Breast epithelium (tissue), 4 donors: ENCODE measurements around the gene SPATA17. TPM values are rescaled to one million over a fixed set of nuclear protein-coding genes. Genes with fewer than 3 reads are reported as not detected.

Experiments used
- DNase-seq, 2 donors: peaks; one replicate each; pipeline ENCODE4 v3.0.0-alpha.2; 2019; ENCODE audit warnings: low spot score in 2 of 2
- H3K27ac ChIP-seq, 2 donors: fragments of 200-600 bp; sonication (generic) in 1 of 2; one replicate each; pipeline ENCODE4 v1.5.1; 2016 to 2019; ENCODE audit warnings: mild to moderate bottlenecking in 1 of 2
- H3K27me3 ChIP-seq, 2 donors: fragments of 200-600 bp; sonication (generic) in 1 of 2; one replicate each; pipeline versions ENCODE4 v1.5.1 to v1.6.0; 2017 to 2019; ENCODE audit warnings: control low read depth in 1 of 2, mild to moderate bottlenecking in 1 of 2
- H3K36me3 ChIP-seq: fragments of 200-600 bp; one replicate; pipeline ENCODE4 v1.5.1; 2019
- H3K4me1 ChIP-seq, 2 donors: fragments of 200-600 bp; sonication (generic); one replicate each; pipeline ENCODE4 v1.5.1; 2016 to 2019; ENCODE audit warnings: control low read depth in 1 of 2
- H3K4me3 ChIP-seq, 3 donors: fragments of 200-600 bp; sonication (generic); 1 replicate in 2 of 3; 2 replicates in 1 of 3; pipeline ENCODE4 v1.5.1; 2016 to 2019; ENCODE audit warnings: mild to moderate bottlenecking in 3 of 3, moderate library complexity in 2 of 3
- H3K9me3 ChIP-seq, 2 donors: fragments of 200-600 bp; sonication (generic) in 1 of 2; one replicate each; pipeline ENCODE4 v1.5.1; 2016 to 2019; ENCODE audit warnings: control low read depth in 1 of 2
- POLR2A ChIP-seq: fragments of 450-650 bp; IDR thresholded peaks from one replicate; pipeline ENCODE4 v1.6.1; 2016; ENCODE audit warnings: antibody characterized with exemption, mild to moderate bottlenecking, moderate library complexity
- POLR2AphosphoS5 ChIP-seq, 3 donors: sonication (generic); formaldehyde crosslinking; IDR thresholded peaks; one replicate each; pipeline ENCODE4 v1.6.1; 2017; ENCODE audit warnings: antibody characterized with exemption in 3 of 3
- intact Hi-C: fragments of 100-400 bp; cut with DNase I; formaldehyde crosslinking; loops from one replicate; pipeline ENCODE4 v1.15.1; 2023; ENCODE audit warnings: low total_unique reads
- total RNA-seq, 3 donors: library from RNA; depleted of rRNA; stranded (reverse); fragments of >200 nt; gene quantifications; one replicate each; pipeline ENCODE4 v1.1.0, GENCODE V29; 2016
- TF ChIP-seq, protein P1 (sequence below), 3 donors: fragments of 450-650 bp; IDR thresholded peaks; one replicate each; pipeline ENCODE4 v1.5.1; 2016 to 2017; ENCODE audit warnings: antibody characterized with exemption in 3 of 3, mild to moderate bottlenecking in 3 of 3, moderate library complexity in 3 of 3

SPATA17 gene
- total RNA-seq, 3 donors from 2014 or later, result 0.48 to 1.3 (median 0.59) TPM

DNA sequence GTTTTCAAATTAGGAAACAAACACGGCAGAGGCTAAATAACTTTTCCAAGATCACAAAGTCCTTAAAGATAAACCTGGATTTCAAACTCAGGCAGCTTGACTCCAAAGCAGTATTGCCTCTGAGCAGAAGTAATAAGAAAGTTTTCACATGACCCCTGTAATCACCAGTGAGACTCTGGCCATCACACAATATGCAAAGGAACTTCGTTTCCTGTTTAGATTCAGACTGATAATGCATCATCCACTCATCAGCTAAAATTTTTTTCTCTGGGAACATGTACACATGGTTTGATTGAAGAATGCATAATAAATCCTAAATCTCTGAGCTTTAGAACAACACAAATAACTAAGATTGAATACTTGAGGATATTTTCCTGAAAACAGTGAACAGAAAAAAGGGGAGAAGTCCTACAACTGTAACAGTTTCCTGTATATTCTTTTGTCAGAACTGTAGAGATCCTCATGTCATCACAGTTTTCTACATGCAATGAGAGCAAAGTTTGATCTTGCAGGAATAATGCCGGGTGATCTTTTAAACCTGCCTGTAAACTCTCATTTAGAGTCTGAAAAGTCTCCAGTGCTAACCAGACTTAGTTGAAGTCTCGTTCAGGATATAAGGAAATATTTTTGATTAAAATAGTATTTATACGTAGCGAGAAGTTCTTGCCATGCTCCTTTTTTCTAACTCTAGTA is 225.3 kb downstream of the SPATA17 start:
- Histone ChIP-seq H3K4me1 (no peaks in the 10 kb centered on the region), H3K27me3 (no peaks in the 10 kb centered on the region), H3K4me3 (no peak overlapping the region), H3K27ac (no peak overlapping the region), H3K36me3 (no peaks in the 10 kb centered on the region), H3K9me3 (no peaks in the 10 kb centered on the region)
- no peak for DNase-seq
- intact Hi-C loops, result no loop called here
- TF ChIP-seq POLR2A (no peak), POLR2AphosphoS5 (IDR thresholded peaks at IDR 0.05) (no peak)
- TF ChIP-seq, protein P1, sequence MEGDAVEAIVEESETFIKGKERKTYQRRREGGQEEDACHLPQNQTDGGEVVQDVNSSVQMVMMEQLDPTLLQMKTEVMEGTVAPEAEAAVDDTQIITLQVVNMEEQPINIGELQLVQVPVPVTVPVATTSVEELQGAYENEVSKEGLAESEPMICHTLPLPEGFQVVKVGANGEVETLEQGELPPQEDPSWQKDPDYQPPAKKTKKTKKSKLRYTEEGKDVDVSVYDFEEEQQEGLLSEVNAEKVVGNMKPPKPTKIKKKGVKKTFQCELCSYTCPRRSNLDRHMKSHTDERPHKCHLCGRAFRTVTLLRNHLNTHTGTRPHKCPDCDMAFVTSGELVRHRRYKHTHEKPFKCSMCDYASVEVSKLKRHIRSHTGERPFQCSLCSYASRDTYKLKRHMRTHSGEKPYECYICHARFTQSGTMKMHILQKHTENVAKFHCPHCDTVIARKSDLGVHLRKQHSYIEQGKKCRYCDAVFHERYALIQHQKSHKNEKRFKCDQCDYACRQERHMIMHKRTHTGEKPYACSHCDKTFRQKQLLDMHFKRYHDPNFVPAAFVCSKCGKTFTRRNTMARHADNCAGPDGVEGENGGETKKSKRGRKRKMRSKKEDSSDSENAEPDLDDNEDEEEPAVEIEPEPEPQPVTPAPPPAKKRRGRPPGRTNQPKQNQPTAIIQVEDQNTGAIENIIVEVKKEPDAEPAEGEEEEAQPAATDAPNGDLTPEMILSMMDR (IDR thresholded peaks at IDR 0.05), result no peak

DNA sequence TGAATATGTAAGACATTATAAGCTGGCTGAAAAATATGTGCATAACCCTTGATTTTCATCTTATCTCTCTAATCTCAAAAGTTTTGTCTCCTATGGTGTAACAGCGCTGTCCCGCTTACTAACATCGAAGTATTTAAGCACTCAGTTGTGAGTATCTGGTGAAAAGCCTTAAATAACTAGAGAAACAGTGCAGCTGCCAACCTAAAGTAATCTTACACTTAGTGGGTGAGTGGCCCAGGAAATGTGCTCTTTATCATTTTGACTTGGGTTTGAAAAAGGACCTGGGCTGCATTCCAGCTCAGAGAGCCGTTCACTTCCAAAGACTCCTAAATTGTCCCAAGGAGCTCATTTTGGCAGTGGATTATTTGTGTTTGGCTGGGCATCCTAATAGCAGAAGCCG is 225.9 kb downstream of the SPATA17 start:
- no peaks in the 10 kb centered on the region for H3K4me1 ChIP-seq
- no peaks in the 10 kb centered on the region for H3K9me3 ChIP-seq
- no peak for DNase-seq
- H3K27me3 ChIP-seq, result no peaks in the 10 kb centered on the region
- no peak overlapping the region for H3K27ac ChIP-seq
- TF ChIP-seq, protein P1 (IDR thresholded peaks at IDR 0.05), result no peak
- no peak for TF ChIP-seq POLR2AphosphoS5 (IDR thresholded peaks at IDR 0.05)
- TF ChIP-seq POLR2A, result no peak
- no peaks in the 10 kb centered on the region for H3K36me3 ChIP-seq
- intact Hi-C loops, result no loop called here
- H3K4me3 ChIP-seq, result no peak overlapping the region

DNA sequence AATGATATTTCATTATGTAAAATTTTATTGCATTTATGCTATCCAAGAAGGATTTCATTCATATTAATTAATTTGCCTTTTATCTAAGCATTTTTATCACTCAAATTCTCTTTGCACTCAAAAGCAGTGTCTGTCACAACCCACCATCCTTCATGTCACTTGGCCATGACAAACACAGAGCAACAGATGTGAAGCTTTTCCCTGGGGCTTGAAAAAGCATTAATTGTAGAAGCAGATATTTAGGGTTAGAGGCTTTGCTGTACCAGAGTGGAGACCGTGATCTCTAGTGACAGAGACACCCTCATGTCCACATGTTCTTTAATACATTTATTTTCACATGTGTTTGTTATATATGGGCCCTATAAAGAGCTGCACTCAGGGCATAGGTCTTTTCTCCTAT is 230.5 kb downstream of the SPATA17 start:
- Histone ChIP-seq H3K27ac (no peak overlapping the region), H3K27me3 (no peaks in the 10 kb centered on the region), H3K4me3 (no peak overlapping the region), H3K9me3 (no peaks in the 10 kb centered on the region), H3K4me1 (no peaks in the 10 kb centered on the region), H3K36me3 (no peaks in the 10 kb centered on the region)
- DNase-seq, result no peak
- intact Hi-C loops, result no loop called here
- TF ChIP-seq, protein P1 (IDR thresholded peaks at IDR 0.05), result no peak
- no peak for TF ChIP-seq POLR2AphosphoS5 (IDR thresholded peaks at IDR 0.05)
- no peak for TF ChIP-seq POLR2A

DNA sequence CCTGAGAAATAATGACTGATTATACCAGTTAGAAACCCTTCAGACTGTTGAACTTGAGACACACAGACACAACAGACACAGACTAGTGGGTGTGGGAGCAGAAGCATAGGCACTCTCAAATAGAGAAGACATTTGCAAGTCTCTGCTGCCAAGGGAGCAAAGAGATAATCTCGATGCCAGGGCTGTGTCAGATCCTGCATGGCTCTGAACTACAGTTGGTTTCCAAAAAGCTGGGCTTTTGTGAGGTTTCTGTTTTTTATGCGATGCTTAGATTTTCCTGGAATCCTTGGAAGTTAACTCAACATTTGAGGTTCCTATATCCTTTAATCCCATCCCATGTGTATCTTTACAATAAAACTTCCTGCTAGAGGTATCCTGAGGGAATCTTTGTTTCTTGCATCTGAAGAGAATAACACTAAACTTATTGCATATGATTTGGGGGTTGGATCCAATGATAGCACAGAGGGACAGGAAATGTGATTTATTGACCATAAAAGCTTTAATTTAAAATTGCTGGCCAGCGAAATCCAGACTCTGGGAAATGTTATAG is 236.4 kb downstream of the SPATA17 start:
- intact Hi-C loops, result no loop called here
- Histone ChIP-seq H3K36me3 (no peaks in the 10 kb centered on the region), H3K4me3 (no peak overlapping the region), H3K4me1 (no peaks in the 10 kb centered on the region), H3K9me3 (no peaks in the 10 kb centered on the region), H3K27ac (no peak overlapping the region), H3K27me3 (no peaks in the 10 kb centered on the region)
- no peak for TF ChIP-seq POLR2A
- TF ChIP-seq, protein P1 (IDR thresholded peaks at IDR 0.05), result no peak
- no peak for TF ChIP-seq POLR2AphosphoS5 (IDR thresholded peaks at IDR 0.05)
- no peak for DNase-seq

DNA sequence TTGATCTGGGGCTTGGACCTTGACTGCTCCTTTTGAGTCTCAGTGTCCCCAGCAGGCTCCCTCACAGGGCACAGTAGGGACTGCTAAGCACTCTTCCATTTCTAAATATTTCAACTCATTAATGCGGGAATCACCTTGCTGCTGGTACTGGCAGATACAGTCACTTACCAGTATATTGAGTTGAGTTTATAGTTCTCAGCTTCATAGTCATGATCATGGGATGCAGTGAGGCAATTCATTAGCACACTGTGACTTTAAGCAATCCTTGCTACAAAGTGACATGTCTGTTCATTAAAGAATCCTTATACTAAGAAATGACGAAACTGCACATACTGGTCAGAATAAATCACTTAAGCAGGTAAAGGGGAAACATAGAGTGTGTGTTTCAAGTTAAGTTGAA is 240.8 kb downstream of the SPATA17 start:
- no peak overlapping the region for H3K27ac ChIP-seq
- no peaks in the 10 kb centered on the region for H3K36me3 ChIP-seq
- H3K9me3 ChIP-seq, result no peaks in the 10 kb centered on the region
- intact Hi-C loops, result no loop called here
- H3K4me3 ChIP-seq, result no peak overlapping the region
- TF ChIP-seq, protein P1 (IDR thresholded peaks at IDR 0.05), result no peak
- TF ChIP-seq POLR2A, result no peak
- TF ChIP-seq POLR2AphosphoS5 (IDR thresholded peaks at IDR 0.05), result no peak
- no peaks in the 10 kb centered on the region for H3K4me1 ChIP-seq
- no peaks in the 10 kb centered on the region for H3K27me3 ChIP-seq
- DNase-seq, result no peak
